ENCODE results near the gene LRPAP1.
"Not testable (repeated sequence)": the region's sequence is repeated elsewhere in the genome, so short reads cannot be mapped to it uniquely, and the experiment has no call there.

The LRPAP1 gene

GRCh38 chr4:3556244-3556867, 24.1 kb upstream of the LRPAP1 start:
- peak in 1 of 2 experiments; percentile 30 for DNase-seq (ENCODE audit: low spot score in 2 of 2)

GRCh38 chr4:3555459-3556070, 23.3 kb upstream of the LRPAP1 start:
- not testable (repeated sequence) for H3K4me3 ChIP-seq; H3K27me3 ChIP-seq (ENCODE audit: low read depth); H3K36me3 ChIP-seq (replicated peaks); DNase-seq (ENCODE audit: low spot score in 2 of 2); H3K9me3 ChIP-seq; H3K4me1 ChIP-seq
- in situ Hi-C loops (cut with MboI; ENCODE audit: low sequenced_read_pairs): loop anchor here (25.0 kb wide), 1 partner anchor 332 kb away; no protein-coding TSS in a partner anchor

More at GRCh38 chr4:3556244-3556867, 24.1 kb upstream of the LRPAP1 start:
- H3K4me1 ChIP-seq; H3K27me3 ChIP-seq (ENCODE audit: low read depth); H3K9me3 ChIP-seq; H3K36me3 ChIP-seq (replicated peaks); H3K4me3 ChIP-seq: not testable (repeated sequence)
- in situ Hi-C loops (cut with MboI; ENCODE audit: low sequenced_read_pairs): loop anchor here (25.0 kb wide), 1 partner anchor 331 kb away; no protein-coding TSS in a partner anchor

- H3K9me3 ChIP-seq; DNase-seq (ENCODE audit: low spot score in 2 of 2); H3K27me3 ChIP-seq (ENCODE audit: low read depth); H3K4me3 ChIP-seq; H3K36me3 ChIP-seq (replicated peaks); H3K4me1 ChIP-seq: not testable (repeated sequence)
- in situ Hi-C loops (cut with MboI; ENCODE audit: low sequenced_read_pairs): loop anchor here (25.0 kb wide), 1 partner anchor 336 kb away; no protein-coding TSS in a partner anchor
Measured at GRCh38 chr4:3551366-3551765, 19.1 kb upstream of the LRPAP1 start.

- in situ Hi-C loops (cut with MboI; ENCODE audit: low sequenced_read_pairs): loop anchor here (25.0 kb wide), 1 partner anchor 336 kb away; no protein-coding TSS in a partner anchor
- H3K27me3 ChIP-seq (ENCODE audit: low read depth); DNase-seq (ENCODE audit: low spot score in 2 of 2); H3K9me3 ChIP-seq; H3K4me3 ChIP-seq; H3K36me3 ChIP-seq (replicated peaks); H3K4me1 ChIP-seq: not testable (repeated sequence)
Measured at GRCh38 chr4:3550792-3551325, 18.6 kb upstream of the LRPAP1 start.

- H3K27me3 ChIP-seq (ENCODE audit: low read depth); H3K36me3 ChIP-seq (replicated peaks); H3K4me3 ChIP-seq; DNase-seq (ENCODE audit: low spot score in 2 of 2); H3K4me1 ChIP-seq; H3K9me3 ChIP-seq: not testable (repeated sequence)
- in situ Hi-C loops (cut with MboI; ENCODE audit: low sequenced_read_pairs): loop anchor here (25.0 kb wide), 1 partner anchor 337 kb away; no protein-coding TSS in a partner anchor
Measured at GRCh38 chr4:3550041-3550440, 17.8 kb upstream of the LRPAP1 start.

GRCh38 chr4:3549694-3550001, 17.4 kb upstream of the LRPAP1 start:
- H3K4me3 ChIP-seq; DNase-seq (ENCODE audit: low spot score in 2 of 2); H3K9me3 ChIP-seq; H3K36me3 ChIP-seq (replicated peaks); H3K27me3 ChIP-seq (ENCODE audit: low read depth); H3K4me1 ChIP-seq: not testable (repeated sequence)
- in situ Hi-C loops (cut with MboI; ENCODE audit: low sequenced_read_pairs): loop anchor here (25.0 kb wide), 1 partner anchor 338 kb away; no protein-coding TSS in a partner anchor

- H3K9me3 ChIP-seq; in situ Hi-C loops (cut with MboI; ENCODE audit: low sequenced_read_pairs): not testable (repeated sequence)
Measured at GRCh38 chr4:3548991-3549693, 16.9 kb upstream of the LRPAP1 start.

GRCh38 chr4:3546721-3547120, 14.5 kb upstream of the LRPAP1 start:
- H3K4me3 ChIP-seq; H3K27me3 ChIP-seq (ENCODE audit: low read depth); in situ Hi-C loops (cut with MboI; ENCODE audit: low sequenced_read_pairs); H3K9me3 ChIP-seq; DNase-seq (ENCODE audit: low spot score in 2 of 2); H3K4me1 ChIP-seq; H3K36me3 ChIP-seq (replicated peaks): not testable (repeated sequence)

More at GRCh38 chr4:3548991-3549693, 16.9 kb upstream of the LRPAP1 start:
- DNase-seq (ENCODE audit: low spot score in 2 of 2); H3K27me3 ChIP-seq (ENCODE audit: low read depth); H3K4me3 ChIP-seq; H3K4me1 ChIP-seq; H3K36me3 ChIP-seq (replicated peaks): not testable (repeated sequence)

GRCh38 chr4:3545351-3545750, 13.1 kb upstream of the LRPAP1 start:
- H3K27me3 ChIP-seq (ENCODE audit: low read depth); DNase-seq (ENCODE audit: low spot score in 2 of 2); H3K4me3 ChIP-seq; H3K4me1 ChIP-seq; H3K36me3 ChIP-seq (replicated peaks); in situ Hi-C loops (cut with MboI; ENCODE audit: low sequenced_read_pairs); H3K9me3 ChIP-seq: not testable (repeated sequence)

- H3K36me3 ChIP-seq (replicated peaks); H3K4me1 ChIP-seq; H3K27me3 ChIP-seq (ENCODE audit: low read depth); H3K4me3 ChIP-seq; DNase-seq (ENCODE audit: low spot score in 2 of 2); in situ Hi-C loops (cut with MboI; ENCODE audit: low sequenced_read_pairs); H3K9me3 ChIP-seq: not testable (repeated sequence)
Measured at GRCh38 chr4:3544259-3545025, 12.2 kb upstream of the LRPAP1 start.

- in situ Hi-C loops (cut with MboI; ENCODE audit: low sequenced_read_pairs); H3K9me3 ChIP-seq; H3K4me3 ChIP-seq; H3K4me1 ChIP-seq; DNase-seq (ENCODE audit: low spot score in 2 of 2); H3K36me3 ChIP-seq (replicated peaks); H3K27me3 ChIP-seq (ENCODE audit: low read depth): not testable (repeated sequence)
Measured at GRCh38 chr4:3543415-3543814, 11.2 kb upstream of the LRPAP1 start.

- H3K9me3 ChIP-seq; H3K4me3 ChIP-seq; H3K36me3 ChIP-seq (replicated peaks); DNase-seq (ENCODE audit: low spot score in 2 of 2); H3K27me3 ChIP-seq (ENCODE audit: low read depth); in situ Hi-C loops (cut with MboI; ENCODE audit: low sequenced_read_pairs); H3K4me1 ChIP-seq: not testable (repeated sequence)
Measured at GRCh38 chr4:3538906-3539305, 6.7 kb upstream of the LRPAP1 start.

GRCh38 chr4:3535812-3536211, 3.6 kb upstream of the LRPAP1 start:
- H3K4me3 ChIP-seq; H3K4me1 ChIP-seq; DNase-seq (ENCODE audit: low spot score in 2 of 2); in situ Hi-C loops (cut with MboI; ENCODE audit: low sequenced_read_pairs); H3K36me3 ChIP-seq (replicated peaks); H3K9me3 ChIP-seq; H3K27me3 ChIP-seq (ENCODE audit: low read depth): not testable (repeated sequence)

Measured in HAP-1 (cell line).